DMS153 treated with DMSO at 0.1 percent for 48 hours (cell line): ENCODE data around the gene AIG1.

Experiments used
- DNase-seq: peaks from one replicate; lab custom pipeline; 2025; ENCODE audit not compliant: unreplicated experiment; lab: John Stamatoyannopoulos, UW

The AIG1 gene

DNA sequence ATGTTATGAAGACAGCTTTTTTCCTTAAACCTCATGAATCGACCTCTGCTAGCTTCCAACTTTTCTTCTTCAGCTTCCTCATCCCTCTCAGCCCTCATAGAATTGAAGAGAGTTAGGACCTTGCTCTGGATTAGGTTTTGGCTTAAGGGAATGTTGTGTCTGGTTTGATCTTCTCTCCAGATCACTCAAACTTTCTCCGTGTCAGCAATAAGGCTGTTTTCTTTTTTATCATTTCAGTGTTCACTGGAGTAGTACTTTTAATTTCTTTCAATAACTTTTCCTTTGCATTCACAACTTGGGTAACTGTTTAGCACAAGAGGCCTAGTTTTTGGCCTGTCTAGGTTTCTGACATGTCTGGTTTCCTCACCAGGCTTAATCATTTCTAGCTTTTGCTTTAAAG is 32.6 kb downstream of the AIG1 start:
- DNase-seq = no peak

GRCh38 chr6:143096403-143096802 is 35.7 kb downstream of the AIG1 start:
- DNase-seq = no peak

DNA sequence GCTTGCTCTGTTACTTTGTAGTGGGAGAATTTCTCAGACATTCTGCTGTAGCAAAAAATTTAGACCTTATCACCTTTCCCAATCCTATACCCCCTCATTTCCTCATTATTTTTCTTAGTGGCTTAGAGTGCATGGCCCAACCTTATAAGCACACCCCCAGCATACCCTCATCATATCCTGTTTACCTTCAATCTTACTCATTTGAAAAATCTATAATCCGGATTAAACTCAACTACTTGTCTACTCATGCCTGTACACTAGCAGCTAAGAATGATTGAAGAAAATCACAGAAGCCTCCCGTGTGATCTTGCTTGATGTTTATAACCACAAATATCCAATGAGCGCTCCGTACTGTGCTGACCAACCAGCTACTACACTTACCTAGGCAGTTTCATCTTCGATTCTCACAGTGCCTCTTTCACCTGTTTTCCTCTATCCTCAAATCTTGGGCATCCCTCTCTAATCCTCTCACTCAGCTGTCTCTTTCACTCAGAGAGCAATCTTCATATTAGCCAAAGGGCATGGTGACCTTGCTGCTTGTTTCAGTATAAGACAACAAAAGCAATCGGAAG is 36.6 kb downstream of the AIG1 start:
- DNase-seq = no peak

DNA sequence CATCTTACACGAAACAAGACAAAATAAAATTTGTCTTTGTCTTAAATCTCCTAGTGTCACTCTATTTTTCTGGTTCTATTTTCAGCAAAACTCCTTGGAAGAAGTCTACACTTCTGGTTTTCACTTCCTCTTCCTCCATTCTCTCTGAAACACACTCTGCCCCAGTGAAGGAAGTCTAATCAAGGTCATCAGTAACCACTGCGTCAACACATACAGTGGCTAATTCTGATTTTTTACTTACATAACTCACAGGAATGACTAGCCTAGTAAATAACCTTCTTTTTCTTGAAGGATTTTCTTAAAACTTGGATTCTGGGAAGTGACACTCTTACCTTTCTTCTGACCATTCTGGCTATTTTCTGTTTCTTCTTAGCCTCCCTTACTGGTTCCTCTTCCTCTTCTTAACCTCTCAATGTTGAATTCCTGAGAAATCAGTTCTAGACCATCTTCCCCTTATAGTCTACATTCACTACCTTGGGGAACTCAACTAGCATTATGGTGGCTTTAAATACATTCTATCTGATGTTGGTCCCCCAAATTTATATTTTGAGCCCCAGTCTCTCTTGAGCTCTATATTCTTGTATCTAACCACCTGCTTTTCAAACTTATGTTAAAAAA is 37.5 kb downstream of the AIG1 start:
- no peak for DNase-seq

GRCh38 chr6:143099647-143100046 is 39.0 kb downstream of the AIG1 start:
- no peak for DNase-seq

- no peak for DNase-seq
Measured at GRCh38 chr6:143100429-143100828, 39.7 kb downstream of the AIG1 start.

- no peak for DNase-seq
Measured at GRCh38 chr6:143103916-143104315, 43.2 kb downstream of the AIG1 start.

- no peak for DNase-seq
Measured at GRCh38 chr6:143107440-143107839, 46.8 kb downstream of the AIG1 start.

GRCh38 chr6:143107911-143108761 is 47.4 kb downstream of the AIG1 start:
- no peak for DNase-seq

DNA sequence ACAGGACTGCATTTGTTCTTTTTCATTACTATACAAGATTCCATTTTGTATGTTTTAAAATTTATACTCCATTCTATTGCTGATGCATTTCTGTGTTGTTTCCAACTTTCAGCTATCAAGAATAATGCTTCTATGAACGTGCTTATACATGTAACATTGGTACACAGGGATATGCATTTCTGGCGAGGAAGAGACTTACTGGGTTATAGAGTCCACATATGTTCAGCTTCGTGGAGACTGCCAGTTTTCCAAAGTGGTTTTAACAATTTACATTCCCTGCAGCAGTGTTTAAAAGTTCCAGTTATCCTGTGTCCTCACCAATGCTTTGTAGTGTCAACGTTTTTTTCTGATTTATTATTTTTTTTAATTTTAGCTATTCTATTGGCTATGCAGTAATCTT is 48.5 kb downstream of the AIG1 start:
- DNase-seq = no peak

DNA sequence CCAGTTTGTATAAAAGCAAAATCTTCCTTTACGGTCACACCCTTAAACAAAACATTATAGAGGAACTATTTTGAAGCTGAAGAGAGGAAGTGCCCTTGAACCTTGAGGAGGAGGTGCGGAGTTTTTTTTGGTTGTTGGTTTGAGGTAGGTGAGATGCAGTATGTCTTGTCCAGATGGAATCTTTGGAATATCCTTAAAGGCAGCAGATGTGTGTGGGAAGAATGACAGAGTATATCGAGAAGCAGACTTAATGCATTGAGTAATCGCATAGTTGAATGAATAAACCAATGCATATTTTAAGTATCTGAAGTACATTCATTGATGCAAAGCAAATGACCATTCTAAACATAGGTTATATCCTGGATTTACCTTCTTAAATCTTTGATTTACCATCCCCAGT is 49.9 kb downstream of the AIG1 start:
- no peak for DNase-seq

- DNase-seq = no peak
Measured at GRCh38 chr6:143110996-143111395, 50.3 kb downstream of the AIG1 start.

- DNase-seq = no peak
Measured at GRCh38 chr6:143111443-143111842, 50.8 kb downstream of the AIG1 start.

DNA sequence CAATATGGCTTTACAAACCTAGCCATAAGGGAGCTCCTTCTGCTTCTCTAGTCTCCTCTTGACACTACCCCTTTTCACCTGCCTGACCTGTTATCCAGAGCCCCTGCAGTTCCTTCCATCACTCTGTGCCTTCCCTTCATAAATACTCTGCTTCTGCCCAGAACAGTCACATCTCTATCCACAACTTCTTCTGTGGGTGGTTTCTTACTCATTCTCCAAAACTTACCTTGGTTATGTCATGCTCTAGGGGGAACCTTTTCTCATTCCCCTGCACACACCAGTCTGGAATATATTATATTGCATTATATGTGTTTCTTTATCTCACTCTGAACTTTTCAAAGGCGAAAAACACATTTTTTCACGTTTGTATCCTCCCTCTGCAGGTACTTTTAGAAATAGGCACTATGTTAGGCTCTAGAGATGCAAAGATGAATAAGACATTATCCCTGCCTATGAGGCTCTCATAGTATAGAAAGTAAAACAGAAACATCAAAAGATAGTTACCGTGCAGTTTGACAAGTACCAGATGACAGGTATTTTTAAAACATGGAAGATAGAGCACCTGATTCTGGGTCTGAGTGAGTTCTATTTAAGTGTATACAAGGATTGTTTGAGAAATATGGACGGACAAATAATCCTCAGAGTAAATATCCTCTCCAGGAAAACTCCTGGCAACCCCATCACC is 51.5 kb downstream of the AIG1 start:
- no peak for DNase-seq

- no peak for DNase-seq
Measured at GRCh38 chr6:143112837-143113236, 52.1 kb downstream of the AIG1 start.

GRCh38 chr6:143115728-143116127 is 55.0 kb downstream of the AIG1 start:
- DNase-seq = no peak

DNA sequence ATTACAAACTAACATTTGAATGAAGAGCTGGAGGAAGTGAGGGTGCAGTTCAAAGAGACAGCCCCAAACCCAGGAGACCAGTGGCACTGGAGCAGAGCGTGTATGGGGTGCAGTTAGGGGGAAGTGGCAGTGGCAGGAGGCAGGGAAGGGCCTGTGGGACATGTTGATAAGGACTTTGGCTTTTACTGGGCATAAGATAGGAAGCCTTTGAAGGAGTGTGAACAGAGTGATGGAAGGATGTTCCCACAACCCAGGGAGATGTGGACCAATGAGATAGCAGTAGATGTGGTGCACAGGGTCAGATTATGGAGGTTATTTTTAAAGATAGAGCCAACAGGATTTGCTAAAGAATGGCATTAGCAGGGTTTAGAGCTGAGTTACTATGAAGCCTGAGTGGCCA is 56.4 kb downstream of the AIG1 start:
- no peak for DNase-seq

DNA sequence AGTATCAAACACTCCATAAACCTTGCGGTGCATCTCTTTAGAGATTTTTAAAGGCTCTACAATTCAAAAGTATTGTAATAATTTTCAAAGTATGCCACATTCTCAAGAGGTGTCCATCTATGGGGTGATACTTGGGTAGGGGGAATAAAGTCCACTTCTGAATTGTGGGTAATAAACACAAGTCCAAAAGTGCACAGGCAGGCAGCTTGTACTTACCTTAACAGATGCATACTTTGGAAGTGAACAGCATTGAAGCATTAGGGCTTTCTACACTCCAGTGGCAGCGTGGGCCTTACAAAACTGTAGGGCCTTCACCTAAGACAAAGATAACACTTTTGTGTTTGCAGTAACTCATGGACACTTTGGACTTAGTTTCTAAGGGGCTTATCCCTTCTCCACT is 58.6 kb downstream of the AIG1 start:
- DNase-seq = no peak

DNA sequence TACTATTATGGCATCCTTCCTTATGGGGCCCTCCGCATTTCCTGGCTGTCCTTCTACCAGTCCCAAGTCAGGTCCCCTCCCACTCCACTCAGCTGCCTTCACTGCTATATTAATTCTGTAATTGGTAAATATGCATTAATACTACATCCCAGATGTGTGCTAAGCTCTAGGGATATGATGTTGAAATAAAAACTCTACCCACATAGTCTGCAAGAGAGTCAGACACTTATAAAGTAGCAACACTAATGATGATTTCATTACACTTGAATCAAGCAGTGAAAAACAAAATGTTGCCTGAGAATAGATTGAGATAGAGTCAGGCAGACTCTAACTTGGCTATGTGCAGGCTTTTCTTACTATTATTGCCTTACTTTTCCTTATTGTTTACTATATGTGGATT is 62.4 kb downstream of the AIG1 start:
- no peak for DNase-seq

- DNase-seq = no peak
Measured at GRCh38 chr6:143123941-143124340, 63.3 kb downstream of the AIG1 start.

DNA sequence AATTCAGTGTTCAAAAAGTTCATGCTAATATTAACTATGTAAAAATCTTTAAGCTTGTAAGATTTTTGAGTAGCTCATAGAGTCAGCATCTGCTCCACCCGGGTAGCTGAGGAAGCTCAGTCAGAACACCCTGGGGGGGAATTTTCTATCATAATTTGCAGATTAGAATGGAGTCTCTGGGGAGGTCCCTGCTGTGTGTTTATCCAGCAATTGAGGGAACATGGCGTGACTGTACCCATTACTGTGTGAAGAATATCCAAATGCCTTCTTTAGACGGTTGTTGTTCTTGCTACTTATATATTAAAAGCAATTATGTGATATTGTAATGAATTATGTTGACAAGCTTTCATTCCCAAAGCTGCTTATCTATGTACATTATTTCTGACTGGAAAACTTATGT is 64.8 kb downstream of the AIG1 start:
- no peak for DNase-seq
